ENCODE data around the gene PADI2.

PADI2 gene

DNA sequence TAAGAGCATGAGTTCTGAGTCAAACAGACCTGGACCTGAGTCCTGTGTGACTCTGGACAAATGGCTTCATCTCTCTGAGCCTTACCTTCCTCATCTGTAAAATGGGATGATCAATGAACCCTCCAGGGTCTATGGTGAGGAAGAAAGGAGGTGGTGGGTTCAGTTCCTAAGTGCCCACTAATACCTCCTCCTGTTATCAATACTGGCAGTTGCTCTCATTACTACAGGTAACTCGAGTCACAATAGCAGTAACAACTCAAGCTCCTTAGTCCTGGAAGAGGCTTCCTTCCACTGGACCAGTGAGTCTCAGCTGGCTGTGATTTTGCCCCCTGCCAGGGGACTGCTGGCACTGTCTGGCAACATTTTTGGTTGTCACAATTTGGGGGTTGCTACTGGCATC is 2.6 kb downstream of the PADI2 start:
- Mint-ChIP-seq H3K27me3 (peaks cover 32 to 39% of the 10 kb centered on the region in 2 donors), H3K27ac (no peak overlapping the region)
- no peak for ATAC-seq (replicated peaks)

DNA sequence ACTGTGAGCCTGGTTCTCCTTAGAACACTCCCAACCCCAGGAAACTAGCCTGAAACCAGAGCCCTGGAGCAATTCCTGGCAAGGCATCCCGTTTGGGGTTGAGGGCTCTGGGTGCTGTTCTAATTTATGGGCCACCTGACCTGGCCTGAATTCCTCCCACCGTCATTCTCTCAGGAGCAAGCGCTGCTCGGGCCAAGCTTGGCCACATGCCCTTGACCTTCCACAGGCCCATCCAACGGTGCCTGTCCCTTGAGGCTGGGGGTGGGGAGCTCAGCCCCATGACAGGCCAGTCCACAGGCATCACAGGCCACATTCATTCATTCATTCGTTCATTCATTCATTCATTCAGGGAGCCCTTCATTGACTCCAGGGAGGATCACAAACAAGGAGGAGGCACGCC is 5.3 kb downstream of the PADI2 start:
- DNase-seq (no peak), ATAC-seq (replicated peaks) (no peak)
- H3K4me1 Mint-ChIP-seq: peaks cover 3 to 14% of the 10 kb centered on the region in 2 donors
- H3K27me3 Mint-ChIP-seq: peaks cover 27 to 28% of the 10 kb centered on the region in 2 donors
- no peak overlapping the region for H3K4me3 Mint-ChIP-seq
- H3K27ac Mint-ChIP-seq: no peak overlapping the region
- no peaks in the 10 kb centered on the region for H3K9me3 Mint-ChIP-seq
- H3K36me3 Mint-ChIP-seq: no peaks in the 10 kb centered on the region

More for the DNA sequence above, 2.6 kb downstream of the PADI2 start:
- H3K4me3 Mint-ChIP-seq: no peak overlapping the region
- peaks cover 18 to 36% of the 10 kb centered on the region in 2 donors for H3K4me1 Mint-ChIP-seq
- H3K36me3 Mint-ChIP-seq: no peaks in the 10 kb centered on the region
- no peaks in the 10 kb centered on the region for H3K9me3 Mint-ChIP-seq
- no peak for DNase-seq

DNA sequence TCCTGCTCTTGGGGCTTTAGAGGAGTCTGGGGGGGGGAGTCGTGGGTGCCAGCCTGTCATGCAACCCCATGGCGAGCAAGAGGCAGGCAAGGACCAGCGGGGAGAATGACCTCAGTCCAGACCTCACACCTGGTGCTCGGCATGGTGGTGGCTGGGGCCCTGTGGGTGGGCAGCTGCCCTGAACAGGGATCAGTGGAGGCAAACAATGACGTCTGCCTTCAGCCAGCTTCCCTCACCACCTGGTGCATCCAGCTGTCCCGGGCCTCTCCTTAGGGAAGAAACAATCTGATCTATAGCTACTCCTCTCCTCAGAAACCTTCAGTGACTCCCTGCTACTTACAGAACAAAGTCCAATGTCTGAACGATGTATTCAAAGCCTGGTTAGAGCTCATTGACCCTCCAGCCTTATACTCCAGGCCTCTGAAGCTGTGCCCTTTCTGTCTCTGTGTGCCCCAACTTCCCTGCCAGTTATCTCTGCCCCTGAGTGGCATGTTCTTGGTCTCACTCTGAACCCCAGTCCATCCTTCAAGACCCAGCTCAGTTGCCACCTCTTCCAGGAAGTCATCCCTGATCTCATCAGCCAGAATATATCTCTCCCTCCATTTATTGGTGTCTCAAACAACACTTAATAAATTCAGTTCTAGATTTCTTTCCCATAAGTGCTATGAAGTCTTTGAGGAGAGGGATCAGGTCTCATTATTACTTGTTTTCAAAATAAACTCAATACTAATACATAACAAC is 6.6 kb downstream of the PADI2 start:
- peaks cover 0 to under 1% of the 10 kb centered on the region in 2 donors for H3K4me1 Mint-ChIP-seq
- H3K4me3 Mint-ChIP-seq: no peak overlapping the region
- no peaks in the 10 kb centered on the region for H3K36me3 Mint-ChIP-seq
- no peaks in the 10 kb centered on the region for H3K9me3 Mint-ChIP-seq
- peaks cover 14 to 15% of the 10 kb centered on the region in 2 donors for H3K27me3 Mint-ChIP-seq
- no peak for ATAC-seq (replicated peaks)
- no peak for DNase-seq
- no peak overlapping the region for H3K27ac Mint-ChIP-seq

DNA sequence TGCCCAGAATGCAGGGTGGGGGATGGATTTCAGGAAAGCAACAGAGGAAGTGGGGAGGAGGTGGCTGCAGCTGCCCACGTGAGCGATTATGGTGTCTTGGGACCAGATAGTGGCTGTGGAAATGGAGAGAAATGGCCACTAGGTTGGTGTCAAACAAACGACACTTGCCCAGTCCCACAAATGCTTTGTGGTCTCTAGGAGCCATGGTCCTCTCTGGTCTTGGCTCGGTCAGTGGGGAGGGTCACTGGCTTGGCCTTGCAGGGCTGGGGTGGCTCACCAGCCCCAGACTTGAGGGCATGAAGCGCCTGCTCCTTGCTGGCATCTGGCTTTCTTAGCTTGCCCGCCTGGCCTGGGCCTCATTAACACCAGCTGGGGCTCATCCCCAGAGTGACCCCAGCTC is 7.2 kb downstream of the PADI2 start:
- Mint-ChIP-seq H3K27me3 (peaks cover 10 to 14% of the 10 kb centered on the region in 2 donors), H3K36me3 (no peaks in the 10 kb centered on the region), H3K4me3 (no peak overlapping the region), H3K4me1 (no peaks in the 10 kb centered on the region), H3K27ac (no peak overlapping the region), H3K9me3 (no peaks in the 10 kb centered on the region)
- ATAC-seq (replicated peaks) (no peak), DNase-seq (no peak)

DNA sequence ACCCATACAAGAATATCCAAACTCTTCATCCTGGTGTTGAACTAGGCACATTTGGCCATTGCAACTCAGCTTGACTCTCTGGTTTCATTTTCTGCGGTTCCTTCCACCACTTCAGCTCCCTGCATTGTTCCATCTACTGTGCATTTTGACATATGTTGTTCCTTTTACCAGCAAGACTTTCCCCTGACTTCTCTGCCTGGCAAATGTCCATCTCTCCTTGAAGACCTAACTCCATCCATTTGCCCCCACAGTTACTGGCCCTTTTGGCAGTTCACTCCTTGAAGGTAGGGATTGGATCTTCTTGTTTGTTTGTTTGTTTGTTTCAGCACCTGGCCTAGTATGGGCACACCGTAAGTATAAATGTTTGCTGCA is 8.7 kb downstream of the PADI2 start:
- no peak overlapping the region for H3K27ac Mint-ChIP-seq
- H3K4me3 Mint-ChIP-seq: no peak overlapping the region
- H3K9me3 Mint-ChIP-seq: no peaks in the 10 kb centered on the region
- no peaks in the 10 kb centered on the region for H3K36me3 Mint-ChIP-seq
- H3K27me3 Mint-ChIP-seq: peaks cover 0 to 7% of the 10 kb centered on the region in 2 donors
- ATAC-seq (replicated peaks) (no peak), DNase-seq (no peak)
- H3K4me1 Mint-ChIP-seq: no peaks in the 10 kb centered on the region

DNA sequence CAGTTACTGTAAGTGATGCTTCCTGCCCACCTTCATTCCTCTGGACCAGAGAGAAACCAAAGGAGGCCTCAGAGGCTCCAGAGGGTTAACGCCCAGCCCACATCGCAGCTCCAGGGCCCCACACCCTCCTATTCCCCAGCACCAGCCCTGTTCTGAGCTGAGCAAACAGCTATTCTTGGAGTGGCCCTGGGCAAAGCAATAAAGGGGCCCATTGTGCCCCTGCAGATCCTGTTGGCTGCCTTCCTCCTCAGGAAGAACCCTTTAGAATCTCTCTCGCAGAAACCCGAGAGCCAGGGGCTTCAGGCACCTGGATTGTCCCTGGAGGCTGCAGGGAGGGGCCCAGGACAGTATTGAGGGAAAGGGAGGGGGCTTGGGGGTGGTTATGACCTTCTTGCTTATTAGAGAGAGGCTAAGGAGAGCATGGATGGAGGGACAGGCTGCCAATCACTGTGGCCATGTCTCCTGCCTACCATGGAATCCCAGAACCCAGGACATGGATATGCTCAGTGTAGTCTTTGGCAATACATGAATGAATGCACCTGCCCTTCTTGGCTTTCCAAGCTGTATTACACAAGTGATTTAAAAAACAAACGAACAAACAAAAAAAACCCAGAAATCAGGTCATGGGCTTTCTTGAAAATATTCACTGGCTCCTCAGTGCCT is 9.2 kb downstream of the PADI2 start:
- no peak for ATAC-seq (replicated peaks)
- H3K9me3 Mint-ChIP-seq: no peaks in the 10 kb centered on the region
- peaks cover 0 to 7% of the 10 kb centered on the region in 2 donors for H3K27me3 Mint-ChIP-seq
- no peaks in the 10 kb centered on the region for H3K36me3 Mint-ChIP-seq
- no peak for DNase-seq
- H3K27ac Mint-ChIP-seq: no peak overlapping the region
- no peaks in the 10 kb centered on the region for H3K4me1 Mint-ChIP-seq
- no peak overlapping the region for H3K4me3 Mint-ChIP-seq

DNA sequence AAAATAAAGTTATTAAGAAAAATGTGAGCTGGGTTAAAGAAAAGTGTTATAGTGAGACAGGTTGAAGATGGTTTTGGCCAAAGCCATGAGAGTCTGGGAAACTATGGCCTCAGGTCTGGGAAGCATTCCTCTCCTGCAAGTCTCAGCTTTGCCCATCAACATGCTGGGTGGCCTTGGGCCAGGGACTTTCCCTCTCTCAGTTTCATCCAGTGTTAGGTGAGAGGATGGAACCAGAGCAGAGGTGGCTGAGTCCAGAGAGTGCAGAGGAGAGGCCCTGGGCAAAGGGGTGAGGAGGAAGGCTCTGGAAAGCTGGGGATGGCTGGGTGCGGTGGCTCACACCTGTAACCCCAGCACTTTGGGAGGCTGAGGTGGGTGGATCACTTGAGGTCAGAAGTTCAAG is 10.5 kb downstream of the PADI2 start:
- no peaks in the 10 kb centered on the region for H3K9me3 Mint-ChIP-seq
- DNase-seq: no peak
- H3K36me3 Mint-ChIP-seq: no peaks in the 10 kb centered on the region
- H3K4me1 Mint-ChIP-seq: no peaks in the 10 kb centered on the region
- peaks cover 0 to 3% of the 10 kb centered on the region in 2 donors for H3K27me3 Mint-ChIP-seq
- H3K27ac Mint-ChIP-seq: no peak overlapping the region
- H3K4me3 Mint-ChIP-seq: no peak overlapping the region
- ATAC-seq (replicated peaks): no peak

DNA sequence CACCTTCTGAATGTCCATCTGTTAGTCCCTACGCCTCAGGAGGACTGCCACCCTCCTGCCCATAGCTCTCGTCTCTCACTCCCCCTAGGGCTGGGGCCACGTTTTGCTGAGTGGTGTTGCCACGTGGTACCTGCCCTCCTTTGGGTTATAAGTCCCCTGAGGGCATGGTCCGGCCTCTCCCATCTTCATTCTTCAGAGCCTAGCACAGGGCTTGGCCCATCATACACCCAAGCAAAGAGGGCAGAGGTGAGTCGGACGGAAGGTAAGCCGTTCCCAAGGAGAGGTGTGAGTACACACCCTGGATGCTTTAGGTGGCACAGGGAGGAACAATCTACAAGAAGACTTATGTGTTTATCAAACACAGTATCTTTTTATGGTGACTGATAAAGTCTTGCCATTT is 10.9 kb downstream of the PADI2 start:
- no peaks in the 10 kb centered on the region for H3K36me3 Mint-ChIP-seq
- no peak overlapping the region for H3K4me3 Mint-ChIP-seq
- no peak for ATAC-seq (replicated peaks)
- H3K9me3 Mint-ChIP-seq: no peaks in the 10 kb centered on the region
- no peak overlapping the region for H3K27ac Mint-ChIP-seq
- DNase-seq: no peak
- peaks cover 0 to 3% of the 10 kb centered on the region in 2 donors for H3K27me3 Mint-ChIP-seq
- H3K4me1 Mint-ChIP-seq: no peaks in the 10 kb centered on the region

DNA sequence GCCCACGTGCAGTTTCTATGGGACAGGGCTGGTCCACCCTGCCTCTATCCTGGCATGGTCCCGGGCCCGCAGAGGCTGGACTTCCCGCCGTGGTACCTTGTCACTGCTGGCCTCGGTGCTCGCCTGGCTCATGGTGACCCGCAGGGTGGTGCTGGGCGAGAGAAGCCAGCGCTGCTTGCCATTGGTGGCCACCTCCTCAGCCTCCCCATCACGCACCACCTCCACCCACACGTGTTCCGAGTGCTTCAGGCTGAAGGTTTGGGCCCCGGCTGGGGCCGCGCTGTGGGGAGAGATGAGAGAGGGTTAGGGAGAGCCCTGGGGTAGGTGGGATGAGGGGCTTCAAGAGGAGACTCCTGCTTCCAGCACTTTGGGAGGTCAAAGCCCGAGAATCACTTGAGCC is 14.5 kb downstream of the PADI2 start:
- no peaks in the 10 kb centered on the region for H3K27me3 Mint-ChIP-seq
- peaks cover 0 to 6% of the 10 kb centered on the region in 2 donors for H3K4me1 Mint-ChIP-seq
- no peak for DNase-seq
- H3K9me3 Mint-ChIP-seq: no peaks in the 10 kb centered on the region
- no peak overlapping the region for H3K4me3 Mint-ChIP-seq
- H3K36me3 Mint-ChIP-seq: no peaks in the 10 kb centered on the region
- ATAC-seq (replicated peaks): no peak
- no peak overlapping the region for H3K27ac Mint-ChIP-seq

DNA sequence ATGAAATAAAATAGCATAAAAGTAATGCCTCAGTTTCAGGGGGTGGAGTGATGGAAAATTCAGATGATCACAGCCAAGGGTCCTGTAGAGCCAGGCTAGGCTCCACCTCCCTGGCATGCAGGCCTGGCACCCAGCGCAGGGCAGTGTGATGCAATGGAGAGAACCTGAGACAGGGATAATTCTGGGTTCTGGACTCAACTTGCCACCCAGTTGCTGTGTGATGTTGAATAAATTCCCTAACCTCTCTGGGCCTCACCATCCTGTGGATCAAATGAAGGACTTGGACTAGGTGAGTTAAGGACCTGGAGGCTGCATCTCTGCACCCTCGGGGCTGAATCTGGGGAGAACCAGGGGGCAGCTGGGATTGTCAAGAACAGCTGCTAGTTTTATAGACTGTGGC is 17.0 kb downstream of the PADI2 start:
- DNase-seq: no peak
- H3K27me3 Mint-ChIP-seq: no peaks in the 10 kb centered on the region

DNA sequence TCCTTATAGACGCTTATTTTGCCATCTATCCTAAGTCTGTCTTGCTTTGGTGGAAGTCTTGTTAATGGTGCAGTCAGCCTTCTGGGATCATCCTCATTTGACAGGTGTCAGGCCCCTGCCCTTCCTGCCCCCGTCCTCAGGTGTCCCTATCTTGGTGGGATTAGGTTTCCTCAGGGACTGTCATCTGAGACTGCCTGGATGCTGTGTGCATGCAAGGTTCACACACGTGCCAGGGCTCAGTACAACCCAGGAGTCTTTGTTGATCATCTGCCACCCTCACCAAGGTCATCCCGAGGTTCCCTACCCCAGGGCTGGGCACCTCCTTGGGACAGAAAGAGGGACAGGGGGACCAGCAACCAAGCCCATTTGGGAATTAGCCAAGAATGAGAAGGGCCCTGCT is 18.0 kb downstream of the PADI2 start:
- Mint-ChIP-seq H3K27me3 (no peaks in the 10 kb centered on the region), H3K9me3 (no peaks in the 10 kb centered on the region), H3K36me3 (no peaks in the 10 kb centered on the region), H3K4me3 (no peak overlapping the region), H3K27ac (no peak overlapping the region), H3K4me1 (peaks cover 0 to 7% of the 10 kb centered on the region in 2 donors)
- ATAC-seq (replicated peaks) (no peak), DNase-seq (no peak)

More for the DNA sequence above, 17.0 kb downstream of the PADI2 start:
- Mint-ChIP-seq H3K27ac (no peak overlapping the region), H3K4me3 (no peak overlapping the region), H3K4me1 (peaks cover 0 to 7% of the 10 kb centered on the region in 2 donors), H3K9me3 (no peaks in the 10 kb centered on the region), H3K36me3 (no peaks in the 10 kb centered on the region)
- no peak for ATAC-seq (replicated peaks)

DNA sequence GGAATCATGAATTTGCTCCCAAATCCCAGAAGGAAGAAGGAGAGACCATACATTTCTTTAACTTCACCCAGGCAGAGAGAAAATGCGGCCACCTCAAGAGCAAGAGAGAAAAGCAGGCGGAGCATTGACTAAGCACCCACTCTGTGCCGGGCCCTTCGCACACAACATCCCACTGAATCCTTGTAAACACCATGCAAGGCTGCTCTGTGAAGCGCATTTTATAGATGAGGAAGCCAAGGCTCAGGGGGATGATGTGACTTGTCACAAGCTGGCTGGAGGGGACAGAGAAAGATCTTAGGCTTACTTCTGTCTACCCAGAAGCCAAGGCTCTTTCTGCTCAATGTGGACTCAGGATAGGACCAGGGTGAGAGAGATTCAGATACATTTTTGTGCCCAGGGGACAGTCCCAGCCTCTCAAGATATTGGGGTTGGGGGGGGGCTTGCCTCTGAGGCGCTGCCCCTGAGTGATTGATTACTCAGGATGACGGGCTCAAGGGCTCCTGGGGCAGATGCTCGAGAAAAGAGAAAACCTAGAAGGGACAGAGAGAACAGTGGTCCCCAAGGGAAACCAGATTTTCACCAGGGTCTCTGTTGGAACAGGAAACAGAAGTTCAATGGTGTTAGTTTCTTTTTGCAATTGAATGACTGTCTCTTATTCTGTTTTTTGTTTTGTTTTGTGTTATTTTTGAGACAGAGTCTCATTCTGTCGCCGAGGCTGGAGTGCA is 19.5 kb downstream of the PADI2 start:
- Mint-ChIP-seq H3K4me1 (peaks cover 0 to 7% of the 10 kb centered on the region in 2 donors), H3K9me3 (no peaks in the 10 kb centered on the region), H3K36me3 (no peaks in the 10 kb centered on the region), H3K27me3 (no peaks in the 10 kb centered on the region), H3K27ac (no peak overlapping the region), H3K4me3 (no peak overlapping the region)
- ATAC-seq (replicated peaks) (no peak), DNase-seq (no peak)

DNA sequence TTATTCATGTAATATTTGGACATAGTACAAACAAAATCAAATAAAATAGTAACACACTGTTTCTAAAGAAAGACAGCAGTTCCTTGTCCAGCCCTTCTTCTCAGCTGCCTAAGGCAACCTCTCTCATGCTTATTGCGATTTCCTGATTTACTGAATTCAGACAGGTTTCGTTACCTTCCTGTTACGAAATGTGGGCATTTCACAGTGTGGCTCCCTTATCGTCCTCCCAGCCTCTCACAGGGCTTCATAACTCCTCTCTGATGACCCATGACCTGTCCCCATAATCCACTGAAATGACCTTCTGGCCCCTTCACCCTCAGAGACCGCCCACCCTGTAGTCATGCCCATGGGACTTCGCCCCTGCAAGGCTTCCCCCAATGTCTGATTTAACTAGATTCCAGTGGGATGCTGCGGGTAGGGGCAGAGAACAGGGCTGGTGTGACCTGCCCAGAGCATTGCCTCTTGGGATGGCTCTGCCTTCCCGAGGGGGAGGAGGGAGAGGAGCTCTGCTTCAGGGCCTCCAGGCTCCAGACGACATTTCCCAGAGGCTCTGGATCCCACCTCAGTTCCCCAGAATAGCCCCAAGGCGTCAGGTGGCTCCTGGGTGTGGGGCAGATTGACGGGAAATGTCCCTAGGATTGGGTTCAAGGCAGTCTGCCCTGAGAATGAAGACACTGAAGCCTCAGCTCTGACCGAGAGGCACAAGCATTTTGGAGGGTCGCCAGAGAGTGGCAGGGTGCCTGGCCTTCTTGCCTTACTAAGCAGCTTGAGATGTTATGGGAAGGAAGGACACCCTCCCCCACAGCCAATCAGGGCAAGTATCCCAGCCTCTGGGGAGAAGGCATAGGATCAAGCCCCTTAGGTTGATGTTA is 20.6 kb downstream of the PADI2 start:
- ATAC-seq (replicated peaks) (no peak), DNase-seq (no peak)
- no peak overlapping the region for H3K4me3 Mint-ChIP-seq
- peaks cover 0 to under 1% of the 10 kb centered on the region in 2 donors for H3K9me3 Mint-ChIP-seq
- no peaks in the 10 kb centered on the region for H3K27me3 Mint-ChIP-seq
- H3K4me1 Mint-ChIP-seq: peaks cover 0 to 7% of the 10 kb centered on the region in 2 donors
- no peak overlapping the region for H3K27ac Mint-ChIP-seq
- H3K36me3 Mint-ChIP-seq: no peaks in the 10 kb centered on the region

DNA sequence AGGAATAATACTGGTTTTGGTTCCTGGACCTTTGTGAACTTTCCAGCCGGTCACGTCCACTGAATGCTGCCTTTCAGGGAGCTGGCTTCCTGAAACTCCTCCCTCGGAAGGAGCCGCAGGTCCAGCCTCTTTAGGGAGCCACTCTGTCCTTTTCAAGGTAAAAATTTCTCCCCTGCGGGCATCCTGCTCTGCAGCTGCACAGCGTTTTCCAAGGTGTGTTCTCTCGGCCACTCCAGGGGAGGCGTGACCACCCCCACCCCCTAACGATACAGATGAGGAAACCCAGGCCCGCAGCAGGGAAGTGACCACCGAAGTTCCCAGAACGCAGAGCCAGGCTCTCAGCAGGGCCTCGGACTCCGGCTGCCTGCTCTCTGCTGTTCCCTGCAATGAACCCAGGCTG is 21.5 kb downstream of the PADI2 start:
- peaks cover 0 to 7% of the 10 kb centered on the region in 2 donors for H3K4me1 Mint-ChIP-seq
- ATAC-seq (replicated peaks) (no peak), DNase-seq (no peak)
- no peaks in the 10 kb centered on the region for H3K27me3 Mint-ChIP-seq
- H3K9me3 Mint-ChIP-seq: peaks cover 0 to 6% of the 10 kb centered on the region in 2 donors
- H3K36me3 Mint-ChIP-seq: peaks cover 1 to 5% of the 10 kb centered on the region in 2 donors
- no peak overlapping the region for H3K27ac Mint-ChIP-seq
- H3K4me3 Mint-ChIP-seq: no peak overlapping the region

All from stimulated activated naive B cell treated with anti-CD40 and anti-IgM and Interleukin-4, amounts not matched to agents 10 μg/mL and 1 μg/mL and 100 μg/mL, for 72 hours (primary cell).